Right lobe of liver (tissue), 6 donors: ENCODE results near the gene RND3. TPM values are rescaled to one million over a fixed set of nuclear protein-coding genes. Genes with fewer than 3 reads are reported as not detected.

ENCODE experiments used
- ATAC-seq, 4 donors: fragments of 200-7000 bp; cut with Tn5 transposase; one replicate each; pipeline ENCODE4 v1.9.1; 2020; ENCODE audit warnings: mild to moderate bottlenecking in 4 of 4, moderate library complexity in 4 of 4
- DNase-seq, 3 donors: peaks; one replicate each; pipeline ENCODE4 v3.0.0-alpha.2; 2020
- H3K27ac ChIP-seq, 3 donors: fragments of 200-600 bp; one replicate each; pipeline ENCODE4 v1.8.0; 2022
- H3K27me3 ChIP-seq, 2 donors: fragments of 200-600 bp; one replicate each; pipeline ENCODE4 v1.8.0; 2022
- H3K36me3 ChIP-seq, 4 donors: fragments of 200-600 bp; sonication (generic) in 1 of 4; one replicate each; pipeline versions ENCODE4 v1.5.1 to v1.8.0; 2017 to 2022; ENCODE audit warnings: control low read depth in 1 of 4
- H3K4me1 ChIP-seq, 4 donors: fragments of 200-600 bp; sonication (generic) in 1 of 4; one replicate each; pipeline versions ENCODE4 v1.5.1 to v1.8.0; 2017 to 2022; ENCODE audit warnings: control low read depth in 1 of 4
- H3K4me3 ChIP-seq, 3 donors: fragments of 200-600 bp; one replicate each; pipeline ENCODE4 v1.8.0; 2022
- H3K9me3 ChIP-seq, 4 donors: fragments of 200-600 bp; sonication (generic) in 1 of 4; one replicate each; pipeline versions ENCODE4 v1.5.1 to v1.8.0; 2017 to 2022; ENCODE audit warnings: control low read depth in 1 of 4
- POLR2A ChIP-seq: fragments of 450-650 bp; IDR thresholded peaks from one replicate; pipeline ENCODE4 v1.6.1; 2017; ENCODE audit warnings: antibody characterized with exemption, mild to moderate bottlenecking
- WGBS: methylation state at CpG from one replicate; pipeline ENCODE4 v1.1.6; 2018; ENCODE audit warnings: low coverage, low lambda C conversion rate; ENCODE audit not compliant: insufficient coverage; ENCODE audit errors: missing lambda C conversion rate; 5-methylcytosine and 5-hydroxymethylcytosine counted together
- intact Hi-C, 2 donors: fragments of 100-400 bp; cut with DNase I; formaldehyde crosslinking; loops; one replicate each; pipeline versions ENCODE4 v1.11.2 to v1.14.1; 2022
- total RNA-seq, 6 experiments: library from RNA; depleted of rRNA in 2 of 6; stranded (reverse); fragments of >200 nt in 2 of 6; fragmentation: NEBNext Ultra II Directional in 3 of 6; extraction: Animal tissue kit (Norgen Biotek cat#: 25700) in 3 of 6; gene quantifications; one replicate each; pipeline versions ENCODE4 v1.1.0 to v1.2.4, GENCODE V29; 2016 to 2023
- TF ChIP-seq, protein P1 (sequence below), 4 donors: fragments of 200-600 bp in 3 of 4; fragments of 450-650 bp in 1 of 4; IDR thresholded peaks; one replicate each; pipeline versions ENCODE4 v1.5.1 to v1.8.0; 2016 to 2022; ENCODE audit warnings: antibody characterized with exemption in 4 of 4, mild to moderate bottlenecking in 2 of 4
- donor health status: DM: no; HTN: yes; CAD: no.
- donor health status: DM: no; HTN: no; CAD: no.
- donor health status: DM: no; HTN: no; CAD: no.
- donor health status: DM: no; HTN: yes; CAD: no.
- donor health status: DM: no; HTN: yes; CAD: no.

Gene RND3
- total RNA-seq, 6 experiments from 2014 or later = 20.0 to 70.5 (median 36.8) TPM

DNA sequence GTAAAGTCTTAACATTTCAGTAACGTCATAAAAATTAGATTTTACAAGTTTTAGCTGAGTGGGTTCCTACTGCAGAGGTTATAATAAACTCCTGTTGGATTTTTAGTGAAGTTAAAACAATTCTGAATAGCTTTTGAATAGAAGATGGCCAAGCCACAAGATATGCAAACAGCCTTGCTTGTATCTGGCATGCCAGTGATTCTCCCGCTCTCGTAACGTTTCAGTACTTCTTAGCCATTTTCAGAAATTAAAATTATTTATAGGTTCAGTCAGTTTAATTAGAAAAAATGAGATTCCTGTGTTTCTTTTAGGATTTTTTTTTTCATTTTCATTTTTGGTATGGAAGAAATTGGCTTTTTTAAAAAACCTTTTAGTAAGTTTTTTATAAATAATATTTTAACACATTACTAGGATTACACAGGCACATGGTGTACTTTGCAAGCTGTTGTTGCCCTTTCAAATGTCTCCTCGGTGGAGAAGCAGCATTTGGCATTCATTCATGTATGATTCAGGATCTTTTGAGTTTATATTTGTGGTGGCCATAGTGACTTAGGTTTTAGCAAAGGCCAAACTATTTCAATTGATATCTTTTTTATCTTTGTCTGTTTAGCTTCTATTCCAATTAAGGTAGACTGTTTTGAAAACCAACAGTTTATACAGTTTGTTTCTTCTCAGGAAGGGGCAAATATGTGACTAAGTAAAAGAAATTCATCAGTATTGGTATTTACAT lies 30.6 kb upstream of the RND3 start:
- no peak for ATAC-seq
- WGBS = 76% methylated on average over 5 of the region's 5 CpGs
- intact Hi-C loops = no loop called here
- no peak for TF ChIP-seq POLR2A
- TF ChIP-seq, protein P1, sequence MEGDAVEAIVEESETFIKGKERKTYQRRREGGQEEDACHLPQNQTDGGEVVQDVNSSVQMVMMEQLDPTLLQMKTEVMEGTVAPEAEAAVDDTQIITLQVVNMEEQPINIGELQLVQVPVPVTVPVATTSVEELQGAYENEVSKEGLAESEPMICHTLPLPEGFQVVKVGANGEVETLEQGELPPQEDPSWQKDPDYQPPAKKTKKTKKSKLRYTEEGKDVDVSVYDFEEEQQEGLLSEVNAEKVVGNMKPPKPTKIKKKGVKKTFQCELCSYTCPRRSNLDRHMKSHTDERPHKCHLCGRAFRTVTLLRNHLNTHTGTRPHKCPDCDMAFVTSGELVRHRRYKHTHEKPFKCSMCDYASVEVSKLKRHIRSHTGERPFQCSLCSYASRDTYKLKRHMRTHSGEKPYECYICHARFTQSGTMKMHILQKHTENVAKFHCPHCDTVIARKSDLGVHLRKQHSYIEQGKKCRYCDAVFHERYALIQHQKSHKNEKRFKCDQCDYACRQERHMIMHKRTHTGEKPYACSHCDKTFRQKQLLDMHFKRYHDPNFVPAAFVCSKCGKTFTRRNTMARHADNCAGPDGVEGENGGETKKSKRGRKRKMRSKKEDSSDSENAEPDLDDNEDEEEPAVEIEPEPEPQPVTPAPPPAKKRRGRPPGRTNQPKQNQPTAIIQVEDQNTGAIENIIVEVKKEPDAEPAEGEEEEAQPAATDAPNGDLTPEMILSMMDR (IDR thresholded peaks at IDR 0.05) = no peak
- no peak overlapping the region for H3K4me3 ChIP-seq
- H3K27me3 ChIP-seq = no peaks in the 10 kb centered on the region
- DNase-seq = no peak
- H3K9me3 ChIP-seq = peaks cover 0 to 4% (median 0%) of the 10 kb centered on the region in 4 donors
- H3K36me3 ChIP-seq = no peaks in the 10 kb centered on the region
- no peak overlapping the region for H3K27ac ChIP-seq
- no peaks in the 10 kb centered on the region for H3K4me1 ChIP-seq

DNA sequence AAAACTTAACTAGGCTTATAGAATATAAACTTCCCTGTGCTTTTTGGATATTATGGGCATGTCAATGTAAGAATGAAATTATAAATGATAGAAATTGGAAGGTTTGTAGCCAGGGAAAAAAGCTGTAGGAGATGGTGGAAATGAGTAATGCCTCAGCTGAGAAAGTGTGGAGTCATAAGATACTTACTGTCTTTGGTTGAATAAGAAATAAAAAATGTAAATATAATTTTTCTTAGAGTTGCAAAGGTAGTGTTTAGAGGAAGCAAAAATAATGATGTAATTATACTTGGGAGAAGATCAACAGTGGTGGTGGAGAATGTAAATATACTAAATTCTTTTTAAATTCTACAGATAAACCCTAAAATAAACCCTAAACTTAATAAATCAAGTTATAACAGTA lies 26.2 kb upstream of the RND3 start:
- TF ChIP-seq, protein P1 (IDR thresholded peaks at IDR 0.05) = no peak
- no peak for TF ChIP-seq POLR2A
- no peak for DNase-seq
- Histone ChIP-seq H3K4me3 (no peak overlapping the region), H3K9me3 (peaks cover 0 to 4% (median 0%) of the 10 kb centered on the region in 4 donors), H3K4me1 (no peaks in the 10 kb centered on the region), H3K27me3 (no peaks in the 10 kb centered on the region), H3K27ac (no peak overlapping the region), H3K36me3 (no peaks in the 10 kb centered on the region)
- intact Hi-C loops = no loop called here
- no peak for ATAC-seq

DNA sequence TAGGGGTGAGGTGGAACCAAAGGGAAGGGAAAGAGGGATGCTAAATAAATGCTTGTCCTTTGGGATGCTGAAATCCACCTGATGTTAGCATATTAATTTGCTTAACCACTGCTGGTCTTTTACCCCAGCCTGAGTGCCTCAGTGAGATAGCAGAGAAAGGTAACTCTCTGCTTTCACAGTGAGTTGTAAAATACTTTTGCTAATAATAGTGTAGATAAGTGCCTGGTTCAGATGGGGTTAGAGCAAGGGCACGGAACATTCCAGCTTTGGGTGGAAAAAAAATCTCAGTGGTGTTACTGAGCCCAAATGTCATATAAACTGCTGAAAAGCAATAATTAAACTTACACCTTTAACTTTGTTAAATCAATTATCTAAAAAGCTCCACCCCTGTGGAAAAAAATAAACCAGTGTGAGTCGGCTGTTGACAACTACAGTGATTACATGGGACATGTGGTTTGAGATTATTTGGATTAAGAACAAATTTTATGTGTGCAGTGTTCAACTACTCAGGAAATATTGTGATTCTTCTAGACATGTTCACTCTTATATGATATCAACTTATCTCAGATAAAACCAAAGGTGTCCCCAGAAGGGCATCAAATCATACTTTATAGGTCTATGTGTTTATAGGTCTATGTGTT lies 21.1 kb upstream of the RND3 start:
- intact Hi-C loops = no loop called here
- Histone ChIP-seq H3K4me1 (no peaks in the 10 kb centered on the region), H3K36me3 (no peaks in the 10 kb centered on the region), H3K27ac (no peak overlapping the region), H3K9me3 (no peaks in the 10 kb centered on the region), H3K4me3 (no peak overlapping the region), H3K27me3 (no peaks in the 10 kb centered on the region)
- ATAC-seq = no peak
- 64% methylated on average over 2 of the region's 2 CpGs for WGBS
- DNase-seq = no peak
- TF ChIP-seq, protein P1 (IDR thresholded peaks at IDR 0.05) = no peak
- no peak for TF ChIP-seq POLR2A

DNA sequence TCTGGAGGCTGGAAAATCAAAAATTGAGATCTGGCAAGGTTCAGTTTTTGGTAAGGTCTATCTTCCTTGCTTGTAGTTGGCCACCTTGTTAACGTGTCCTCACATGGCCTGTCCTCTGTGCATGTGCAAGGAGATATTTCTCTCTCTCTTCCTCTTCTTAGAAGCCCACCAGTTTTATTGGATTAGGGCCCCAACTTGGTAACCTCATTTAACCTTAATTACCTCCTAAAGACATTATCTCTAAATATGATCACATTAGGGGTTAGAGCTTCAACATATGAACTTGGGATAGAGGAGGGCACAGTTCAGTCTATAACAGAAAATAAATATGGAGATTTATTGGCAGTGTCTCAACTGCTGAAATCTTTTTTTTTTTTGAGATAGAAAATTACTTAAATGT lies 19.6 kb upstream of the RND3 start:
- Histone ChIP-seq H3K9me3 (no peaks in the 10 kb centered on the region), H3K27me3 (no peaks in the 10 kb centered on the region), H3K36me3 (no peaks in the 10 kb centered on the region), H3K4me3 (no peak overlapping the region), H3K27ac (no peak overlapping the region), H3K4me1 (no peaks in the 10 kb centered on the region)
- WGBS = 71% methylated on average over 1 of the region's 1 CpG
- TF ChIP-seq, protein P1 (IDR thresholded peaks at IDR 0.05) = no peak
- TF ChIP-seq POLR2A = no peak
- DNase-seq (no peak), ATAC-seq (no peak)
- intact Hi-C loops = no loop called here
